ENCODE results near the gene ZSCAN21.
"Not testable (repeated sequence)": the region's sequence is repeated elsewhere in the genome, so short reads cannot be mapped to it uniquely, and the experiment has no call there.

The ZSCAN21 gene

DNA sequence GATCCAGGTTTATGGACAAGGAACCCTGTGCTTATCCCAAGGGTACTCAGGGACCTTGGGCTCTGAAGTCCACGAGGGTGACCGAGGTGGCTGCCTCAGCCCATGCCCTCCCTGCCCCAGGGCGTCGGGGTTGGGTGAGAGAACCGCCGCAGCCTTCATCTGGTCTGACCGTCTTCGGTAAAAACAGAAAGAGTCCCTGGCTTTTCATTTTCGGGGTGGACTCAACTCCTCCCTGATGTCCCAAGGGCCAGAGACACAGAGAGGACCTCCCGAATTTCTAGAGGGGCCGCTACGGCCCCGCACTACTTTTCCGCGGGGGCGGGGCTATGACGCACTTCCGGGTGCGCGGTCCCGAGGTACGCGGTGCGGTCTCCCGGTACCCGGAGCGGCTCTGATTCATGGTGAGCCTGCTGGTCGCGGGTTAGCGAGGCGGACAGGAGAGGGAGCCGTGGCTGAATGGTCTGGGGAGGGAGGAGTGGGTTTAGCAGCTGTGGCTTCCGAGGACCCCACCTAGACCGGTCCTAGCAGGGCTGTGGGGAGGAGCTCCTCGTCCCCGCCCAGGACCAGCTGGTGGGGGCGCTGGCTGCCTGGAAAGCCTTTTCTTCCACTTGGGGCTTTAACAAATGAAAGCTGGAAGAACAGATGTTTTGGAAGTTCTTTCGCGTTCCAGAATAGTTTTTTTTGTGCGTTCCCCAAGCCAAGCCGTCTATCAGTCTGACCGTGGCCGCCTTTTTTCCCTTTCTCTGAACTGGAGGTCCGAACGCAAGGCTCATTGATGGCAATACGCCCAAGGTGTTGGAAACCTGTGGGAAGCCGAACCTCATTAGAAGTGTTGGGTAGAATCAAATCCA lies at the start of gene ZSCAN21:
TSS of gene ZSCAN21 (plus strand) at position 334 of the 851 bp plus-strand sequence. CDS start 7,233 bp downstream, outside the sequence.
- peak; percentile 98 for DNase-seq (ENCODE audit: low spot score)

DNA sequence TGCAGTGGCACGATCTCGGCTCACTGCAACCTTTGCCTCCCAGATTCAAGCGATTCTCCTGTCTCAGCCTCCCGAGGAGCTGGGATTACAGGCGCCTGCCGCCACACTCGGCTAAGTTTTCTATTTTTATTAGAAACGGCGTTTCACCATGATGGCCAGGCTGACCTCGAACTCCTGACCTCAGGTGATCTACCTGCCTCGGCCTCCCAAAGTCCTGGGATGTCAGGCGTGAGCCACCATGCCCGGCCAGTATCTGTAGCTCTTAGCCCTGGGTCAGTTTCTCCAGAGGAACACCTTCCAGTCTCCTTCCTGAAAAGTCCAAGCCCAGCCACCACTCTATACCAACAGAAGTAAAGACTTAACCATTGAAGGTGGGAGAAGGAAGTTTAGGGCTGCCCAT lies 49.3 kb upstream of the ZSCAN21 start:
- DNase-seq (ENCODE audit: low spot score), result no peak

DNA sequence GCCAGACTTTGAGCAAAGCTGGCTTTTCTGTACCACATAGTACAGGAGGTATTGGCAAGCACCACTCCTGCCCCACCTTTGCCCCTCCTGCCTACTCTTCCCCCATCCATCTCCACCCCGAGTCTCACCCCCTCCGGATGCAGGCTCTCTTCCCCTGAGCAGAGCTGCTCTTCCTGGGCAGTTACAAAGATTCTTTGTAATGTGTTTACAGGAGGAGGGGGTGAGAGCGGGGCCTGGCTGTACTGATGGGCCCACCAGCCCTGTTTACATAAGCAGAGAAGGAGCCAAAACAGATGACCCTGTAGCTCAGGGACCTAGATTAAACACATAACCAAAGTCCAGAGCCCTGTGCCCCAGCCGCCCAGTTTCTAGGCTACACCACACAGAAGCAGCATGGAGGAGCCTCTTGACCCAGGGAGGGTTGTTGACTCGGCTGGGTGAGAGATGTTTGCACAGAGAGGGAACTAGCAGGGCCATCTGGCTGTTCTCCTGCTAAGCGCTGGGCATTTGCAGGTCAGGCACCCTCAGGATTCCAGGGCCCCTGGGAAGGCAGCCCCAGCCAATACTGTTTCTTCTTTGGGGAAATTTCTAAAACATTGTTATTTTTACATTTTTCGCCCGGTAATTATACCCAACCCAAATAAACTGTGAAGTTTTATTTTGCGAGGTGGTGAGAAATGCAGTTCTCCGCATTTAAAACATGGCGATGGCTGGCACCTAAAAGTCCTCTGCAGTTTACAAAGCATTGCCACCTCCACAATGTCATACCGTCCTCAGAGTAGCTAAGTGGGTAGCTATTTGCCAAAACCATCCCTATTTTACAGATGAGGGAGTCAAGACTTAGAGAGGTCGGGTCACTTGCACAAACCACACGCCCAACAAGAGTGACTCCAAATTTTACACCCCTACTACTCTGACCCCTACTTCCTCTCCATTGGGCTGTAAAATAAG lies 45.6 kb upstream of the ZSCAN21 start:
- peak; percentile 44 for DNase-seq (ENCODE audit: low spot score)

DNA sequence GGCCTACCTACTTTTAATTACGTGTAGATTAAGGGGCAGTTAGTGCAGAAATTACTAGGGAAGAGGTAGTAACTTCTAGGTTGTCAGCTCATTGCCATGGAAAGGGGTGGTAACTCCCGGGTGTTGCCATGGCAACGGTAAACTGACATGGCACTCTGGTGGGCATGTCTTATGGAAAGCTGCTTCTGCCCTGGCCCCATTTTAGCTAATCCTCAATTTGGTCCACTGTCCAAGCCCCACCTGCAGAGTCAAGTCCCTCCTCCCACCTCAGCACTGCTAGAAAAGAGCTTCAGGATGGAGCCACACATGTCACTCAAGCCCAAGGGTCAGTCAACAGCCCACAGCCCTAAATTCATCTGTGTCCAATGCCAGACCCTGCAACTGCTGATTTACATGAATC lies 41.7 kb upstream of the ZSCAN21 start:
- DNase-seq (ENCODE audit: low spot score), result no peak

DNA sequence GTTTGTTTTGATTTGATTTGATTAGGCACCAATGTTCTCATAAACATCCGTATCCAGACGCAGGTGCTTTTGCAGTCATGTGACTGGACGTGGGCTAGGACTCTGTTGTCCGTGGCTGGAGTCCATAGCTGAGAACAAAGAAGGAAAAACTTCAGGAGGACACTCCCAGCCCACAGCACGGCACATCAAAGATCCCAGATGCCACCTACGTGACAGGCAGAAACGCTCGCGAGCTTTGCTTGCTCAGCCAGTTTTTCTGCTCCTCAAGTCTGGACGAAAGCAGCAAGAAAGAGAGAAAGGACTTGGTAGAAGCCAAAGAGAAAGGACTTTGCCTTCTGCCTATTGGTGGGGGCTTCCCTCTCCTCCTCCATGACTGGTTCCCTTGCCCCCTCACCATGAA lies 41.0 kb upstream of the ZSCAN21 start:
- no peak for DNase-seq (ENCODE audit: low spot score)

DNA sequence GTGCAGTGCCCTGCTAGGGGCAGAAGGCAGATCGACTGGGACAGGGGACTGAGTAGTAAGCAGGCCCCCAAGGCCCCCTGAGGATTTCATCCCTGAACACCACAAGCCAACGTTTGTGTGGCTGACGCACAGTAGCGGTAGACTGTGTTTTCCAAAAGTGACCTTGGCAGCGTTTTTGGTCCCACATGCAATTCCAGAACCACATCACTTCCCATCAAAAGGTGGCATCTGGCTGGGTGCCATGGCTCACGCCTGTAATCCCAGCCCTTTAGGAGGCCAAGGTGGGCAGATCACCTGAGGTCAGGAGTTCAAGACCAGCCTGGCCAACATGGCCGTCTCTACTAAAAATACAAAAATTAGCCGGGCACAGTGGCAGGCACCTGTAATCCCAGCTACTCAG lies 39.6 kb upstream of the ZSCAN21 start:
- not testable (repeated sequence) for DNase-seq (ENCODE audit: low spot score)

DNA sequence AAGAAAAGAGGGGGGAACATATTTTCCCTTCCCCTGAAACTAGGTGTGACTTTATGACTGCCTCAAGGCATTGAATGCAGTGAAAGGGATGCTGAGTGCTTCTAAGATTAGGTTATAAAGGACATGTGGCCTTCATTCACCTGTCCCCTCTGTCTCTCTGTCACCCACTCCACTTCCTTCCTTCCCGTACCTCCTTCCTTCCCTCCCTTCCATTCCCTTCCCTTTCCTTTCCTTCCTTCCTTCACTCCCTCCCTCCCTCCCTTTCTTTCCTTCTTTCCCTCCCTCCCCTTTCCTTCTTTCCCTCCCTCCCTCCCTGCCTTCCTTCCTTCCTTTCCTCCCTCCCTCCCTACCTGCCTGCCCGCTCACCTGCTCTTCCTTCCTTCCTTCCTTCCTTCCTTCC lies 38.7 kb upstream of the ZSCAN21 start:
- DNase-seq (ENCODE audit: low spot score), result no peak

DNA sequence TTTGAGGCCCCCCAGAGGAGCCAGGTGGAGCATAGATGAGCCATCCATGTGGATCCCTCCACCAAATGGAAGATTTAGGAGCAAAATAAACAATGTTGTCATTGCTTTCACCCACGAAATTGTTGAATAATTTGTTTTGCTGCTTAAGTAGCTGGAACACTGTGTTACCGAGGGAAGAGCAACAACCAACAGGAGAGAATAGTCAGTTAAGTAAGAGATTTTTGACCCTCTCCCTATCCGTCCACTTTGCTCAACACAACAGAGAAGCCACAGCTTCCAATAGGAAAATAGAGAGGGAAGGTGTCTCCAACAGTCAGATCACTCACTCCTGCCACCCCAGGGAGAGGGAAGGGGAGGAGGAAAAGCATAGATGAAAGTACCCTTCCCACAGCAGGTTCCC lies 38.1 kb upstream of the ZSCAN21 start:
- DNase-seq (ENCODE audit: low spot score), result no peak

DNA sequence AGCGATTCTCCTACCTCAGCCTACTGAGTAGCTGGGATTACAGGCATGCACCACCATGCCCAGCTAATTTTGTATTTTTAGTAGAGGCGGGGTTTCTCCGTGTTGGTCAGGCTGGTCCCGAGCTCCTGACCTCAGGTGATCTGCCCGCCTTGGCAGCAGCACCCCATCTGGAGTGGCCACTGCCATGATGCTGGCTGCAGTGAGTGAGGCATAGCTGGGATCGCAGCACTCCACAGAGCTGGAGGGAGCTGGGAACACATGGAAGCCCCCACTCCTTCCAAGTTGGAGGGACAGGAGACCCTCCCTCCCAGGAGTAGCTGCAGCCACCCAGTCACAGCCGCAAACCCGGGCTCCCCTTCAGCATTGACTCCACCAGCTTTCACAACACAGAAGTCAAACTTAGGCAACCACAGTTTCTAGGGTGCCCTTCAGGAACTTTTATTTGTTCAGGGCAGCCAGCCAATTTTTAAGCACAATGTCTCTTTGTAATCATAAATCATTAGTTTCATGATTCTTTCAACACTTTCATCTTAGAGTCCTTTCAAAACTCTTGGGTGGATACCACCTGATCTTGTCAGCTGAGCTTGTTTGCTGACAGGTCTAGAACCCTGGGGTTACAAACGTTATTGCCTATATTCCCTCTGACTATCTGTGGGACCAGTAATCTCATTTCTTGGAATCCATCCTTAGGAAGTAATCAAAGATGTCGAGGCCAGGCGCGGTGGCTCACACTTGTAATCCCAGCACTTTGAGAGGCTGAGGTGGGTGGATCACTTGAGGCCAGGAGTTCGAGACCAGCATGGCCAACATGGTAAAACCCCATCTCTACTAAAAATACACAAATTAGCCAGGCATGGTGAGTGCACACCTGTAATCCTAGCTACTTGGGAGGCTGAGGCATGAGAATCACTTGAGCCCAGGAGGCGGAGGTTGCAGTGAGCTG lies 36.9 kb upstream of the ZSCAN21 start:
- DNase-seq (ENCODE audit: low spot score), result not testable (repeated sequence)

DNA sequence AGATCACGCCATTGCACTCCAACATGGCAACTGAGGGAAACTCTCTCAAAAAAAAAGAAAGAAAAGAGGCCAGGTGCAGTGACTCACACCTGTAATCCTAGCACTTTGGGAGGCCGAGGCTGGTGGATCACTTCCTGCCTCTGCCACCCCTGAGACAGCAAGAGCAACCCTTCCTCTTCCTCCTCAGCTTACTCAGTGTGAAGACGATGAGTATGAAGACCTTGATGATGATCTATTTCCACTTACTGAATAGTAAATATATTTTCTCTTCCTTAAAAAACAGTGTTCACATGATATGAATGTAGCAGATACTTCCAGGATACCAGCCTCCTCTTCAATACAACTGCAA lies 36.3 kb upstream of the ZSCAN21 start:
- DNase-seq (ENCODE audit: low spot score), result no peak

DNA sequence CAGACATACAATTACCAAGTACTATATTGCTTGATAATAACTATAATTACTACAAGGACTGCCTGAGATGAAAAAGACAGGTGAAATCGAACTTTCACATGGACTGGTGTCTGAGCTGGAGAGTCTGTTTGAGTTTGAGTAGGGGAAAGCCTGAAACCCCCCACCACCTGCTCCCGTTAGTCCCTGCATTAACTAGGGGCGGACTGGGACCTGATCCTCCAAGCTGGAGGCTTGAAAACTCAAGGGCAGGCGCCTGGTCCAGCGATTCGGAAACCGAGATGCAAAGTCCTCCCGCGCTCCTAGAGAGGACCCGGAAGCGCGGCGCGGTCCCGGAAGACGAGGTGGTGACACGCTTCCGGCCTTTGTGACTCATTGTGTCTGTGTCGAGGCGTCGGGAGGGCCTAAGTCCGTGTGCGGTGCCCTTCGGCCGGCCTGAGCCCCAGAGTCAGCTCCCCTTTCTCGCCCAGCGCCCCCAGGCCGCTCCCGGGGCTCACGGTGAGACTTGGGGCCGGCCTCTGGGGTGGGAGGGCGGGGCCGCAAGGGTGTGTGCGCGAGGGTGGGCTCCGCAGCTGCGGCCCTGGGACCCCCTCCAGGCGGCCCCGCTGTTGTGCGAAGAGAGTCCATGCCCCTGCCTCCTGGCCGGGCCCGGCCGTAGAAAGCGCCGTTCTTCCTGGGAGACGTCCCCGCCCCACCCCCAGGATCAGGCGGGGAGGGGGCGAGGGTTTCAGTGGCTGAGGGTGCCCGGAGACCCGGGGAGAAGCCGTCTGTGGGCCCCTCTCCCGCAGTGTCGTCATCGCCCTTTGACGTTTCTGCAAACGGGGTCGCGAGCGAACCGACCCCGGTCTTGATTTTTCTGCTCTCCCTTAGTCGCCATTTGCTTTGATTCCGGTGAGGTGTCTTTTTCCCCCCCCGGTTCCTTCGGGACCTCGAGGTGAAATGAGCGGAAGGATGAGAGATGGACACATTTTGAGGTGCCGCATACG lies 34.1 kb upstream of the ZSCAN21 start, which contains the start of gene ZKSCAN1:
TSS of gene ZKSCAN1 (plus strand) at position 365 of the 983 bp plus-strand sequence. CDS start 7,911 bp downstream, outside the sequence.
- peak; percentile 97 for DNase-seq (ENCODE audit: low spot score)

DNA sequence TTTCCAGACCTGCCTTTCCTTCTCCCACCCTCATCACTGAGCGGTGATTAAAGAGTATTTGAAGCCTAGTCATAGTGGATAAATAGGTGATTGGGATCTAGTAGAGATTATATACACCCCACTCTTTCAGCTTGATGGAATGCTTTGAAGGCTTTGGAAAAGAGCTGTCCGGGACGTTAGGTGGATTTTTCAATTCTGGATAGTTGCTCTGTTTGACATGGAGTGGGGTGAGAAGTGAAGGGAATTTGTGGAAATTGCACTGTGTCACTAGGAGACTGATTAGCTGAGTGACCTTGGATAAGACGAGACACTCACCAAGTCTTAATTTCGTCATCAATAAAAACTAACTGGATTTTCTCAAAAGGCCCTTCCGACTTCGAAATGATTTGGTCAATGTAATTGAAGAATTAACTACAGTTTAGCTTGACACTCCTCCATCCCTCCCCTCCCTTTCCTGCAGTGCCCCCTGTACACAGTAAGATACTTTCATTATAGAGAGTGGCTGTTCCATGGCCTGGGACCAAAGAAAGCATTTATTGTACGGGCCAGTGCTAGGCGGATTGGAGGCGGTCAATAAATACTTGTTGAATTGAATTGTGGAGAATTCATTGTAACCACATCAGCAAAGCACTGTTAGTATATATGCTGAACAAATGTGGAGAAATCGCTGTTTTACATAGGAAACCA lies 33.2 kb upstream of the ZSCAN21 start:
- no peak for DNase-seq (ENCODE audit: low spot score)

DNA sequence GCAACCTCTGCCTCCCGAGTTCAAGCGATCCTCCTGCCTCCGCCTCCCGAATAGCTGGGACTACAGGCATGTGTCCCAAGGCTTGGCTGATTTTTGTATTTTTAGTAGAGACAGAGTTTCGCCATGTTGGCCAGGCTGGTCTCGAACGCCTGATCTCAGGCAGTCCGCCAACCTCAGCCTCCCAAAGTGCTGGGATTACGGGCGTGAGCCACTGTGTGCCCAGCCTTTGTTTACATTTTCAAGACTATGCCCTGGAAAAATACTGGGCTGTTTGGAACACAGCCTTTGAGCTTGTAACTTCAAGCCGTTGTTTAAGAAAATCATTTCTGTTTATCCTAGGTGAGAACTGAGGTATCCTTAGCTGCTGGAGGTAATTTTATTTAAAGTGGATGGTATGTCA lies 32.3 kb upstream of the ZSCAN21 start:
- no peak for DNase-seq (ENCODE audit: low spot score)

DNA sequence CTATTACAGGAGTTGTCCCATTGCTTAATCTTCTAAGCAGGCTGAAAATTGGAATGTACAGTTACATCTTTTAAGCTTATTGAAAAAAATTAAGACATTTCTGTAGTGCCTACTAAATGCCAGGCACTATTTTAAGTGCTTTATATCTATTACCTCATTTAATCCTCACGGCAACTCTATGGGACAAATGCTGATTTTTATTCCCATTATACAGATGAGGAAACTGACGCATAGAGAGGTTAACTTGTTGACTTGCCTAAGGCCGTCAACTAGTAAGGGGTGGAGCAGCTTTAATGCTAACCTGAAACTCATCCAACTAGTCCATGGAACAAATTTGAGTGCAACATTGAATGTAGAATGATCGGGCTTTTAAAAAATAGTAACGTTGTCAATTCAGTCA lies 31.7 kb upstream of the ZSCAN21 start:
- DNase-seq (ENCODE audit: low spot score), result no peak

DNA sequence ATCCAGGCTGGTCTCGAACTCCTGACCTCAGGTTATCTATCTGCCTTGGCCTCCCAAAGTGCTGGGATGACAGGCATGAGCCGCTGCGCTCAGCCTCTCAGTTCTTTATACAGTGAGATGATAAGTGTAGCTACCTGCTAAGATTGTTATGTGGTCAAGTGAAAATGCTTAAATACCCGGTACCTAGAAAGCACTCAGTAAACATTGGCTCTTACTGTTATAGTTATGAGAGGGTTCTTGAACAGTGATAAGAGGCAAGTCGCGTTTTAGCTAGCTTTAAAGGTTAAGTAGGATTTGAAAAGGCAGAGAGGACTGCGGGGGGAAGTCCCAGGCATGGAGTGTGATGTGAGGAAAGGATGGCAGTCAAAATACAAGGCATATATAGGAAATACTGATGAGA lies 29.7 kb upstream of the ZSCAN21 start:
- DNase-seq (ENCODE audit: low spot score), result no peak

DNA sequence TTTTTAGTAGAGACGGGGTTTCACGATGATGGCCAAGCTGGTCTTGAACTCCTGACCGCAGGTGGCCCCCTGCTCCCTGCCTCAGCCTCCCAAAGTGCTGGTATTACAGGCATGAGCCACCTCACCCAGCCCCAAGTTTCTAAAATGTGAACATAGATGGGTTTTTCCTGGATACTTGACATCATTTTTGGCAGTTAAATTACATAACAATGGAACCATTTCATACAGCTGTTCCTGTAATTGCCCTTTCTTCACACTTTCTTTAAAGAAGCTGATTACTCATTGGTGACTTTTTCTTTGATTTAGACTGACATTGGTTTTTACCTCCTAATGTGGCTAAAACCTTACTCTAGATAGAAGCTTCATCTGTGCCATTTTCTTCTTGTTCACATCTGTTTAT lies 28.3 kb upstream of the ZSCAN21 start:
- no peak for DNase-seq (ENCODE audit: low spot score)

DNA sequence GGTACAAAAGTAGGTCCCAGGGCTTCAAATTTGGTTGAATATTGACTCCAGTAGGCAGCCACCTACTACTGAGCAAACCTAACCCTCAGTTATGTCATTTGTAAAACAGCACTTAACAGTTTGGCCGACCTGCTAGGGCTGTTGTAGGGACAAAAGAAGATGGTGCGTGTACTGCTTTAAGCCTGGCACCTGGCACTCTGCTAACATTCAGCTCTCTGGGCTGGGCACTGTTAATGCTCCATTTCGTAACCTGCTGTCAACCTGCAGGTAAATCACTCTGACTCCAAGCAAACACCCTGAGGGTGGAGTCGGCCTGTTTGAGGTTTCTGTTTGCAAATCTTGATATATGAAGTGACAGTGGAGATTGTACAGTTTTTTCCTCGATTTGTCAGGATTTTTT lies 27.0 kb upstream of the ZSCAN21 start:
- no peak for DNase-seq (ENCODE audit: low spot score)

DNA sequence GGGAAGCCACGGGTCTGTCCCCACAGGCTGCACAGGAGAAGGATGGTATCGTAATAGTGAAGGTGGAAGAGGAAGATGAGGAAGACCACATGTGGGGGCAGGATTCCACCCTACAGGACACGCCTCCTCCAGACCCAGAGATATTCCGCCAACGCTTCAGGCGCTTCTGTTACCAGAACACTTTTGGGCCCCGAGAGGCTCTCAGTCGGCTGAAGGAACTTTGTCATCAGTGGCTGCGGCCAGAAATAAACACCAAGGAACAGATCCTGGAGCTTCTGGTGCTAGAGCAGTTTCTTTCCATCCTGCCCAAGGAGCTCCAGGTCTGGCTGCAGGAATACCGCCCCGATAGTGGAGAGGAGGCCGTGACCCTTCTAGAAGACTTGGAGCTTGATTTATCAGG lies 26.0 kb upstream of the ZSCAN21 start:
- no peak for DNase-seq (ENCODE audit: low spot score)

DNA sequence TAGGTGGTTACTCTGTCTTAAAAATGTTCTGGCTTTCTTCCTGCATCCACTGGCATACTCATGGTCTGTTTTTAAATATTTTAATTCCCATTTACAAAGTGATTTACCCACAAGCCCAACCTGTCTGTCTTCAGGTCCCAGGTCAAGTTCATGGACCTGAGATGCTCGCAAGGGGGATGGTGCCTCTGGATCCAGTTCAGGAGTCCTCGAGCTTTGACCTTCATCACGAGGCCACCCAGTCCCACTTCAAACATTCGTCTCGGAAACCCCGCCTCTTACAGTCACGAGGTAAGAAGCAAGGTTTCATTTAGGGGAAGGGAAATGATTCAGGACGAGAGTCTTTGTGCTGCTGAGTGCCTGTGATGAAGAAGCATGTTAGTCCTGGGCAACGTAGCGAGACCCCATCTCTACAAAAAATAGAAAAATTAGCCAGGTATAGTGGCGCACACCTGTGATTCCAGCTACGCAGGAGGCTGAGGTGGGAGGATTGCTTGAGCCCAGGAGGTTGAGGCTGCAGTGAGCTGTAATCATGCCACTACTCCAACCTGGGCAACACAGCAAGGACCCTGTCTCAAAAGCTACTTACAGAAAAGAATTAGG lies 25.5 kb upstream of the ZSCAN21 start:
- no peak for DNase-seq (ENCODE audit: low spot score)

DNA sequence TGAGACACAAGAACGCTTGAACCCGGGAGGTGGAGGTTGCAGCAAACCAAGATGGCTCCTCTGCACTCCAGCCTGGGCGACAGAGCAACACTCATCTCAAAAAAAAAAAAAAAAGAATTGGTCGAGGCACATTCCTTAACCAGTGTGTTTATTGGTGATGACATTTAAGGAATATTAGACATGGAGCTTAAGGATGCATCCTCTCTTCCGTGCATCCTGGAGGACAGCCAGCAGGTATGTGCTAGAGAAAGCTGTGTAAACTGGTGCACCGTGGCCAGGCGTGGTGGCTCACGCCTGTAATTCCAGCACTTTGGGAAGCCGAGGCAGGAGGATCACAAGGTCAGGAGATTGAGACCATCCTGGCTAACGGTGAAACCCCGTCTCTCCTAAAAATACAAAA lies 22.4 kb upstream of the ZSCAN21 start:
- no peak for DNase-seq (ENCODE audit: low spot score)

Measured in iPS-NIHi11 (cell line).